Activated naive CD4-positive, alpha-beta T cell treated with anti-CD3 and anti-CD28 coated beads, Interleukin-2, amount 50 U/mL, for 72 hours (primary cell): ENCODE measurements around the gene UBE2S. TPM values are rescaled to one million over a fixed set of nuclear protein-coding genes. Genes with fewer than 3 reads are reported as not detected.
"Not testable (repeated sequence)": the region's sequence is repeated elsewhere in the genome, so short reads cannot be mapped to it uniquely, and the experiment has no call there.

Source experiments
- ATAC-seq, 2 donors: fragments of 150-1000 bp; cut with Tn5 transposase; 2 replicates each; pipeline ENCODE4 v1.10.0; 2021; ENCODE audit warnings: mild to moderate bottlenecking in 2 of 2, moderate library complexity in 2 of 2
- DNase-seq, 2 donors: peaks; one replicate each; pipeline ENCODE4 v3.0.0; 2021 to 2022; ENCODE audit warnings: low spot score in 2 of 2
- H3K27ac Mint-ChIP-seq, 2 donors: one replicate each; pipeline ENCODE4 v1.8.0; 2022; ENCODE audit warnings: mild to moderate bottlenecking in 2 of 2, mixed read lengths in 2 of 2
- H3K36me3 Mint-ChIP-seq, 2 donors: one replicate each; pipeline ENCODE4 v1.8.0; 2022; ENCODE audit warnings: mixed read lengths in 2 of 2
- H3K9me3 Mint-ChIP-seq, 2 donors: one replicate each; pipeline ENCODE4 v1.8.0; 2022; ENCODE audit warnings: mixed read lengths in 2 of 2
- total RNA-seq, 2 donors: library from RNA; stranded (reverse); gene quantifications; one replicate each; pipeline ENCODE4 v1.2.3, GENCODE V29; 2022

Gene UBE2S
- 100 to 1,000 TPM; 192 to 343 TPM for total RNA-seq

DNA sequence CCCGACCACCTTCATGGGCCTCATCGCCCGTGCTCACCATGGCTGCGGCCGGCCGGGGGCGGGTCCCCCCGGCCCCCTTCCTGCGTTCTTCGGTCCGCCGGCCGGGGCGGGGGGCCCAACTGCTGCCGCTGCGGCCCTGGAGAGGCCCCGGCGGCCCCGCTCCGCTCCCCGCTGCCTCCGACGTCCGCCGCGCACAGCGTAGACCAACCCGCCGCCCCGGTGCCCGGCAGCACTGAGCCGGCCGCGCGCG, at the start of gene UBE2S:
TSS of gene UBE2S (minus strand) at position 239 of the 250 bp plus-strand sequence. CDS start at position 40, 199 bp downstream.
- ATAC-seq, DNase-seq: not testable (repeated sequence)
- Mint-ChIP-seq H3K27ac (peak within 1 kb of the TSS; percentile 97 to 99), H3K9me3 (peaks cover 4 to 15% of the 10 kb centered on the region in 2 donors), H3K36me3 (peaks cover 42 to 51% of the 10 kb centered on the region in 2 donors)

DNA sequence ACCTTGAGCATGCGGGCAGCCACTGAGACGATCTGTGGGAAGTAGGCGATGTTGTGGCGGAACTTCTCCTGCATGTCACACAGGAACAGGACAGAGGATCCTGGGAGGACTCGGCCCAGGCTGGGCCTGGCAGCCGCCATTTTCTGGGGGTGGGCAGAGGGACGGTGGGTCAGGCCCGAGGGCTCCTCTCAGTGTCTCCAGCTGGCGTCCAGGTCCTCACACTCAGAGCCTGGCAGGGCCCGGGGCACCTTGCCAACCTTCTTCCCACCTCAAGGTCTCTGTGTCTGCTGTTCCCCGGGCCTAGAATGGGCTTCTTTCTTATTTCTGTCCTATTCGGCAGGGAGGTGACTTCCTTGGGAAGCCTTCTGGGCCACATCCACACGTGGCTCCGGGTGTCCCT, 48.8 kb upstream of the UBE2S start:
- no peak for DNase-seq

GRCh38 chr19:55455576-55456235, 48.1 kb upstream of the UBE2S start:
- no peak for DNase-seq
- ATAC-seq, result no peak
- Mint-ChIP-seq H3K9me3 (no peaks in the 10 kb centered on the region), H3K36me3 (peaks cover 0 to 5% of the 10 kb centered on the region in 2 donors), H3K27ac (no peak overlapping the region)

More for the DNA sequence above, 48.8 kb upstream of the UBE2S start:
- Mint-ChIP-seq H3K27ac (no peak overlapping the region), H3K9me3 (no peaks in the 10 kb centered on the region), H3K36me3 (peaks cover 0 to 5% of the 10 kb centered on the region in 2 donors)
- no peak for ATAC-seq

- Mint-ChIP-seq H3K36me3 (peaks cover 0 to 5% of the 10 kb centered on the region in 2 donors), H3K9me3 (no peaks in the 10 kb centered on the region), H3K27ac (no peak overlapping the region)
- DNase-seq (peak in 1 of 2 donors; percentile 59), ATAC-seq (no peak)
Measured at GRCh38 chr19:55454787-55455243, 47.2 kb upstream of the UBE2S start.

DNA sequence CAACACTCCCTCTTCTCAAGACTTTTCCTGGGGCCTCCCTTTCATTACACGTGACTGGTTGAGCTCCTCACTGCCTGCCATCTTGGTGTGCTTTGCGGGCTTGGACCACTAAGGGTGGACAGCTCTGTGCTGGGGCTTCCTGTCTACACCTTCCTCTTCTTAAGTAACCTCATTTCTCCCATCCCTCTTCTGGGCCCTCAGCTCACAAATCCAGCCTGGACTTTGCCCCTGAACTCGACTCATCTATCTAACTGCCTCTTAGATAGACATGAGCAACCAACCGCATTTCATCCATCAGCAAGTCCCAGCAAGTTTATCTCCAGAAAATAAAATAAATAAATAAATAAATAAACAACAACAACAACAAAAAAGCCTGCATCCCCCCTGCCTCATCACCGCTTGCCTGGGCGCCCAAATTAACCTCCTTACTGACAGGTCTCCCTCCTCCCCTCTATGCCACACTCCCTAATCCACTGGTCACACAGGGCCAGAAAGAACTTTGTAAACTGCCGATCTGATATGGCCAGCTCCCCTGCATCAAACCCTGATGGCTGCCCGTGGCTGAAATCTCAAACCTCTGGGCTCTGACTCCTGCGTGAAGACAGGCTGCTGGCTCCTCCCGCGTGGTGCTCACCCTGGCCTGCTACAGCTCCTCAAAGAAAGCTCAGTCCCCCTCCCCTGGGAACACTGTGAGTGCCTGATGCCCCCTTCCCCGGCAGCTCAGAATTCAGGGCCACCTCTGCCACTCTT, 46.1 kb upstream of the UBE2S start:
- Mint-ChIP-seq H3K27ac (no peak overlapping the region), H3K9me3 (no peaks in the 10 kb centered on the region), H3K36me3 (peaks cover 0 to 5% of the 10 kb centered on the region in 2 donors)
- DNase-seq, result no peak
- ATAC-seq, result no peak

DNA sequence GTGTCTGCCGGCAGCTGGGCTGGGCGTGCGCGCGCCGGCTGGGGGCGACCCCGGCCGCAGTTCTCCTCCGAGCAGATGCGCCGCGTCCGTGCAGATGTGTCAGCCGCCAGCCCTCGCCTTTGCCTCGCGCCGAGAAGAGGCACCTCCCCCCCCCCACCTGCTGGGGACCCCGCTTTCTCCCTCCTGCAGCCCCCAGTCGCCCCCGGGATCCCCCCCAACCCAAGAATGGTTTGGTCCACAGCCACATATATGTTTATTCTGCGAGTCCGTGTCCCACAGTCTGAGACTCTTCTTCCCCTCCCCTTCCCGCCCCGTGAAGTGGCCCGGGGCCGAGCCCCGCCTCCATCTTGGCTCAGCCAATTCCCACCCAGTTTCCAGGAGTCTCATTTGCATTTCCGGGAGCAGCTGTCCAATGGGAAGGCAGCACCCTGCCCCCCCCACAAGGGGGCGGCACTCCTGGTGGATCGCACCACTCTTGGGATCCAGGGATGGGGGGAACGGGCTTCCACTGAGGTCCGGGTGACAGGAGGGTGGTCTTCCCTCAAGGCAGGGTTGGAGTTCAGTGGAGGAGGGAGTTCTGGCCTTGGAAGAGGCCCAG, 45.3 kb upstream of the UBE2S start:
- Mint-ChIP-seq H3K9me3 (no peaks in the 10 kb centered on the region), H3K27ac (no peak overlapping the region), H3K36me3 (peaks cover 0 to 5% of the 10 kb centered on the region in 2 donors)
- ATAC-seq, result peak; percentile 23 to 72
- DNase-seq, result peak in 1 of 2 donors; percentile 55

- DNase-seq, result no peak
- Mint-ChIP-seq H3K9me3 (no peaks in the 10 kb centered on the region), H3K36me3 (peaks cover 0 to 5% of the 10 kb centered on the region in 2 donors), H3K27ac (no peak overlapping the region)
- ATAC-seq, result no peak
Measured at GRCh38 chr19:55451965-55452748, 44.6 kb upstream of the UBE2S start.

DNA sequence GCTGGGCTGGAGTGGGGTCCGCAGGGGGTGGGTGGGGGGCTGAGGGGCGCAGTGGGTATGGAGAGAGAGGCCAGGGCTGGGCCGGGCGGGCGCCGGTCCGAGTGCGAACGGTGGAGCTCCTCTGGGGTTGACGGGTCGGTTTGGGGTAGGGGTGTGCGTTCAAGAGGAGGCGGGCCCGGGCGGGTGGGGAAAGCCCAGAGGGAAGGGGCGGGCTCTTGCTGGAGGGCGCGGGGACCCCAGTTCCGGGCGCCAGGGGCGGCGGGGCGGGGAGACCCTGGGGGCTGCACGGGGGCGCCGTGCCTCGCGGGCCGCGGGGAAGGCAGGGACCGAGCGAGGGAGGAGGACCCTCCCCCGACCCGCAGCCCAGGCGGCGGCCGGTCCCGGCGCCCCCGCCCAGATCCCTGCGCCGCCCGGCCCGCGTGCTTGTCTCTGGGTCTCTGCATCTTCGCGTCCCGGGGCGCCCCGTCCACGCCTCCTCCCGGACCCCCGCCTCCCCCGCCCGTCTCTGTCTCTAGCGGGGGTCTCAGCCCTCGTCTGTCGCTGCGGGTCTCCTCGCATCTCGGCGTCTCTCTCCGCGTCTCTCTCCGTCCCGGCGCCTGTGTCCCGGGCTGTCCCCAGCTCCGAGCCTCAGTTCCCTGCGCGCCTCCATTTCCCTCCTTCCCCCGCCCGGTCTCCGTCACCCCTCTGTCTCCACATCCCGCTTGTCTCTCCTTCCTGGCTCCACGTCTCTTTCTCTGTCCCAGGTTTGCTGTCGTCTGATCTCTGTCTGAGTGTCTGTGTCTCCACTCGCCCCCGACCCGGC, 43.8 kb upstream of the UBE2S start:
- Mint-ChIP-seq H3K27ac (no peak overlapping the region), H3K36me3 (peaks cover 0 to 5% of the 10 kb centered on the region in 2 donors), H3K9me3 (no peaks in the 10 kb centered on the region)
- DNase-seq (no peak), ATAC-seq (peak in 1 of 2 donors; percentile 24)

- Mint-ChIP-seq H3K36me3 (peaks cover 0 to 5% of the 10 kb centered on the region in 2 donors), H3K9me3 (no peaks in the 10 kb centered on the region), H3K27ac (no peak overlapping the region)
- DNase-seq (no peak), ATAC-seq (peak in 1 of 2 donors; percentile 15)
Measured at GRCh38 chr19:55449469-55449868, 41.9 kb upstream of the UBE2S start.

- not testable (repeated sequence) for H3K9me3 Mint-ChIP-seq, H3K27ac Mint-ChIP-seq, H3K36me3 Mint-ChIP-seq, DNase-seq, ATAC-seq
Measured at GRCh38 chr19:55448175-55448490, 40.5 kb upstream of the UBE2S start.

DNA sequence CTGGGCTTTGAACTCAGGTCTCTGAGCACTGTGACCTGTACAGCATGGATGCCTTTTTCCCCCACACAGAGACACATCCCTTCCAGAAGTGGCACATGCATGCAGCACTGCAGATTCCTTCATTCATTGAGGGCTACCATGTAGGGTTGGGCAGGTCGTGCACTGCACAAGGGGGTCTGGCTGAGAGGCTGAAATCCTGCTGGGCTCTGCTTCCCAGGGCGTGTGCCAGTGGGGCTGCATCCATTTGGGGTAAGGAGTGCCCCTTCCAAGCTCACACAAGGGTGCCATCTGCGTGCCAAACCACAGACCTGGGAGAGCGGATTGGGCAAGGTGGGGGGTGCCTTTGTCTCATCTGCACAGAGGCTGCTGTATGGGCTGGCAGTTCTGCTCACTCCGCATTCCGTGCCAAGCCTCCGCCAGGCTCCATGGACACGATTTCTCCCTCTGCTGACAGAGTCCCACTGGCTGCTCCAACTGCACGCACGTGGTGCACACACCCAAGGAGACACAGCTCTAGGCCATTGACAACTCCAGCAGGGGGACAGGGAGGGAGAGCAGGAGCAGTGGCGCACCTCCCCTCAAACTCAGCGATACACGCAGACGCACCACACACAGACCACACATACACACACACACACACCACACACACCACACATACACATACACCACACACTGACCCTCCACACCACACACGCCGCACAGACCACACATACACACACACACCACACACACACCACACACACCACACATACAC, 40.0 kb upstream of the UBE2S start:
- no peak overlapping the region for H3K27ac Mint-ChIP-seq
- no peaks in the 10 kb centered on the region for H3K9me3 Mint-ChIP-seq
- ATAC-seq (peak; percentile 19 to 69), DNase-seq (no peak)
- no peaks in the 10 kb centered on the region for H3K36me3 Mint-ChIP-seq

DNA sequence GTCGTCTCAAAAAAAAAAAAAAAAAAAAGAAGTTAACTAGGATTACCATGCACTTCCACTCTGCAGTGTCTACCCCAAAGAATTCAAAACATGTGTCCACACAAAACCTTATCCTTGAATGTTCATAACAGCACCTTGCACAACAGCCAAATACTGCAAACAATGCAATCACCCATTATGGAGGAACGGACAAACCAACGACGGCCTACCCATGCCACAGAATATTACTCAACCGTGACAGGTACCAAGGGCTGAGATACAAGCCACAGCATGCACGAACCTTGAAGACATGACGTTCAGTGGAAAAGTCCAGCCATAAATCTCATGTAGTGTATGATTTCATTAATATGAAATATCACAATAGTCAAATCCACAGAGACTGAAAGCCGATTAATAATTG, 38.5 kb upstream of the UBE2S start:
- DNase-seq (no peak), ATAC-seq (no peak)
- peaks cover 7% of the 10 kb centered on the region in 2 donors for H3K36me3 Mint-ChIP-seq
- no peaks in the 10 kb centered on the region for H3K9me3 Mint-ChIP-seq
- no peak overlapping the region for H3K27ac Mint-ChIP-seq

- Mint-ChIP-seq H3K36me3 (peaks cover 7 to 11% of the 10 kb centered on the region in 2 donors), H3K9me3 (no peaks in the 10 kb centered on the region), H3K27ac (no peak overlapping the region)
- ATAC-seq, result no peak
- no peak for DNase-seq
Measured at GRCh38 chr19:55444646-55445045, 37.1 kb upstream of the UBE2S start.

DNA sequence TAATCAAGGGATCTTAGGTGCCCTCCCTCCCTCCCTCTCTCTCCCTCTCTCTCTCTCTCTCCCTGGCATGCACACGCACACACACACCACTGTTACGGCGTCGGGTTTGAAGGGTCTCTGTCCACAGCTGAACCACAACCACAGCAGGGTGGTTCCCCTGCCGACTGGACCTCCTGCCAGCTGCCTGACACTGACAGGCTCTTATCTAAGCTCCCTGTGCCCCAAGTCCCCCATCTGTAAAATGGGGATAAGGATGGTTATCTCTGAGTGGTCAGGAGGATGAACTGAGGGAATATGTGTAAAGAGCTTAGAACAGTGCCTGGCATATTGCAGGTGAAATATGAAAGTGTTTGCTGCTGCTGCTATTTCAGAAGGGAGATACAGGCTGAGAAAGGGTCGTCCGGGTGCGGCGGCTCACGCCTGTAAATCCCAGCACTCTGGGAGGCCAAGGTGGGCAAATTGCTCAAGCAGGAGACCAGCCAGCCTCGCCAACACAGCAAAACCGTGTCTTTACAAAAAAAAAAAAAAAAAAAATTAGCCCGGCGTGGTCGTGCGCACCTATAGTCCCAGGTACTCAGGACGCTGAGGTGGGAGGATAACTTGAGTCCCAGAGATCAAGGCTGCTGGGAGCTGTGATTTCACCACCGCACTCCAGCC, 36.4 kb upstream of the UBE2S start:
- DNase-seq (no peak), ATAC-seq (no peak)
- H3K27ac Mint-ChIP-seq, result no peak overlapping the region
- H3K9me3 Mint-ChIP-seq, result no peaks in the 10 kb centered on the region
- peaks cover 7 to 11% of the 10 kb centered on the region in 2 donors for H3K36me3 Mint-ChIP-seq
